NCI-H510A treated with DMSO at 0.1 percent for 48 hours (cell line): ENCODE data around the gene DEFB125.
"Not testable (repeated sequence)": the region's sequence is repeated elsewhere in the genome, so short reads cannot be mapped to it uniquely, and the experiment has no call there.

Source experiments
- DNase-seq: peaks from one replicate; lab custom pipeline; 2025; lab: John Stamatoyannopoulos, UW

Gene DEFB125

GRCh38 chr20:87401-87800 is at the start of gene DEFB125:
DEFB125 (plus strand) TSS chr20:87672; CDS start chr20:87710, 38 bp downstream.
- DNase-seq = no peak

GRCh38 chr20:60035-60918 is 27.2 kb upstream of the DEFB125 start:
- DNase-seq = no peak

- DNase-seq = no peak
These were observed 26.2 kb upstream of the DEFB125 start for GRCh38 chr20:61230-61629.

GRCh38 chr20:61757-62156 is 25.7 kb upstream of the DEFB125 start:
- DNase-seq = no peak

- no peak for DNase-seq
These were observed 25.0 kb upstream of the DEFB125 start for GRCh38 chr20:62487-62886.

GRCh38 chr20:64026-64603 is 23.4 kb upstream of the DEFB125 start:
- DNase-seq = no peak

GRCh38 chr20:64766-65322 is 22.6 kb upstream of the DEFB125 start:
- DNase-seq = no peak

- no peak for DNase-seq
These were observed 10.2 kb upstream of the DEFB125 start for GRCh38 chr20:77231-77630.

- DNase-seq = no peak
These were observed 9.1 kb upstream of the DEFB125 start for GRCh38 chr20:78338-78737.

- no peak for DNase-seq
These were observed 7.9 kb upstream of the DEFB125 start for GRCh38 chr20:79565-79964.

- no peak for DNase-seq
These were observed 3.2 kb downstream of the DEFB125 start for GRCh38 chr20:90651-91050.

GRCh38 chr20:93641-94040 is 6.2 kb downstream of the DEFB125 start:
- no peak for DNase-seq

GRCh38 chr20:95215-95614 is 7.7 kb downstream of the DEFB125 start:
- DNase-seq = no peak

GRCh38 chr20:97691-98090 is 10.2 kb downstream of the DEFB125 start:
- not testable (repeated sequence) for DNase-seq

- no peak for DNase-seq
These were observed 14.5 kb downstream of the DEFB125 start for GRCh38 chr20:101975-102374.

GRCh38 chr20:103456-103855 is 16.0 kb downstream of the DEFB125 start:
- no peak for DNase-seq

- DNase-seq = no peak
These were observed 24.9 kb downstream of the DEFB125 start for GRCh38 chr20:112396-112795.

- no peak for DNase-seq
These were observed 30.0 kb downstream of the DEFB125 start for GRCh38 chr20:117518-117917.

- not testable (repeated sequence) for DNase-seq
These were observed 42.4 kb downstream of the DEFB125 start for GRCh38 chr20:129786-130323.

- DNase-seq = no peak
These were observed 50.4 kb downstream of the DEFB125 start for GRCh38 chr20:137668-138490.

GRCh38 chr20:142290-142689 is 54.8 kb downstream of the DEFB125 start, which contains the start of gene DEFB126:
DEFB126 (plus strand) TSS chr20:142590; CDS start chr20:142629, 39 bp downstream.
- DNase-seq = no peak

GRCh38 chr20:145877-146276 is 58.4 kb downstream of the DEFB125 start:
- DNase-seq = no peak
